OCI-LY7 (cell line): ENCODE measurements around the gene ALOX15B.

Experiments
- CTCF ChIP-seq: fragments of 200-600 bp; sonication (generic); conservative IDR thresholded peaks from 2 replicates; pipeline ENCODE4 v1.5.1; 2014; ENCODE audit warnings: mild to moderate bottlenecking, antibody characterized with exemption, low read length, moderate library complexity, mixed read lengths
- EZH2phosphoT487 ChIP-seq: fragments of 200-600 bp; sonication (generic); IDR thresholded peaks from 2 replicates; pipeline ENCODE4 v1.6.1; 2018; ENCODE audit warnings: low read depth, borderline replicate concordance, mild to moderate bottlenecking, mixed run types, antibody characterized with exemption, low read length, moderate library complexity, mixed read lengths

- TF ChIP-seq EZH2phosphoT487 (no peak), CTCF (no peak)
Observed at GRCh38 chr17:8005357-8005756, 33.5 kb upstream of the ALOX15B start.
